Nephron (organoid): ENCODE data around the gene TMEM208.

Source experiments
- H3K27ac Mint-ChIP-seq, 3 experiments: 2 replicates each; pipeline ENCODE4 v1.8.0; 2020; ENCODE audit warnings: mixed read lengths in 3 of 3, mild to moderate bottlenecking in 2 of 3, moderate library complexity in 1 of 3
- H3K27me3 Mint-ChIP-seq: 2 replicates; pipeline ENCODE4 v1.8.0; 2021; ENCODE audit warnings: low read depth, mild to moderate bottlenecking, moderate library complexity, mixed read lengths
- H3K36me3 Mint-ChIP-seq: 2 replicates; pipeline ENCODE4 v1.8.0; 2020; ENCODE audit warnings: low read depth, mixed read lengths
- H3K4me1 Mint-ChIP-seq: 2 replicates; pipeline ENCODE4 v1.8.0; 2020; ENCODE audit warnings: mixed read lengths
- H3K4me3 Mint-ChIP-seq, 3 experiments: 2 replicates each; pipeline ENCODE4 v1.8.0; 2020; ENCODE audit warnings: mild to moderate bottlenecking in 3 of 3, mixed read lengths in 3 of 3, moderate library complexity in 2 of 3
- H3K9me3 Mint-ChIP-seq: 2 replicates; pipeline ENCODE4 v1.8.0; 2020; ENCODE audit warnings: mixed read lengths
- TF ChIP-seq, protein P1 (sequence below), 3 experiments: fragments of 200-600 bp; sonication (generic); IDR thresholded peaks; one replicate each; pipeline ENCODE4 v1.5.0; 2021; ENCODE audit warnings: antibody characterized with exemption in 3 of 3; ENCODE audit not compliant: unreplicated experiment in 3 of 3

The TMEM208 gene

DNA sequence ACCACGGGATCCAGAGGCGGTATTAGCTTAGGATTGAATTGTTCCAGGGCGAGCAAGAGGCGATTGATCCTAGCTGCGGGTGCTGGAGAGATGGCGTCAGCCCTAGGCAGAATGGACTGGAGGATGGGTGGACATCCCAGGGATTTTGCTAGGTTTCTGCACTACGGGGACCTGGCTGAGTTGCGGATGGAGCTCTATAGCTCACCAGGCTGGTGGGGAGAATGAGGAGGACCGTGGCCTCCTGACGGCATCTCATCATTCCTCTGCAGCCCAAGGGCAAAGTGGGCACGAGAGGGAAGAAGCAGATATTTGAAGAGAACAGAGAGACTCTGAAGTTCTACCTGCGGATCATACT, 614 bp downstream of the TMEM208 start:
- peak overlapping the region; percentile 99 to 100 (median 99) for H3K4me3 Mint-ChIP-seq
- peaks cover 13% of the 10 kb centered on the region for H3K36me3 Mint-ChIP-seq
- TF ChIP-seq, protein P1, sequence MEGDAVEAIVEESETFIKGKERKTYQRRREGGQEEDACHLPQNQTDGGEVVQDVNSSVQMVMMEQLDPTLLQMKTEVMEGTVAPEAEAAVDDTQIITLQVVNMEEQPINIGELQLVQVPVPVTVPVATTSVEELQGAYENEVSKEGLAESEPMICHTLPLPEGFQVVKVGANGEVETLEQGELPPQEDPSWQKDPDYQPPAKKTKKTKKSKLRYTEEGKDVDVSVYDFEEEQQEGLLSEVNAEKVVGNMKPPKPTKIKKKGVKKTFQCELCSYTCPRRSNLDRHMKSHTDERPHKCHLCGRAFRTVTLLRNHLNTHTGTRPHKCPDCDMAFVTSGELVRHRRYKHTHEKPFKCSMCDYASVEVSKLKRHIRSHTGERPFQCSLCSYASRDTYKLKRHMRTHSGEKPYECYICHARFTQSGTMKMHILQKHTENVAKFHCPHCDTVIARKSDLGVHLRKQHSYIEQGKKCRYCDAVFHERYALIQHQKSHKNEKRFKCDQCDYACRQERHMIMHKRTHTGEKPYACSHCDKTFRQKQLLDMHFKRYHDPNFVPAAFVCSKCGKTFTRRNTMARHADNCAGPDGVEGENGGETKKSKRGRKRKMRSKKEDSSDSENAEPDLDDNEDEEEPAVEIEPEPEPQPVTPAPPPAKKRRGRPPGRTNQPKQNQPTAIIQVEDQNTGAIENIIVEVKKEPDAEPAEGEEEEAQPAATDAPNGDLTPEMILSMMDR (IDR thresholded peaks at IDR 0.05; ENCODE audit: unreplicated experiment in 3 of 3), result no peak
- no peaks in the 10 kb centered on the region for H3K9me3 Mint-ChIP-seq
- no peak overlapping the region for H3K27ac Mint-ChIP-seq
- no peaks in the 10 kb centered on the region for H3K27me3 Mint-ChIP-seq
- H3K4me1 Mint-ChIP-seq, result peaks cover 25% of the 10 kb centered on the region

DNA sequence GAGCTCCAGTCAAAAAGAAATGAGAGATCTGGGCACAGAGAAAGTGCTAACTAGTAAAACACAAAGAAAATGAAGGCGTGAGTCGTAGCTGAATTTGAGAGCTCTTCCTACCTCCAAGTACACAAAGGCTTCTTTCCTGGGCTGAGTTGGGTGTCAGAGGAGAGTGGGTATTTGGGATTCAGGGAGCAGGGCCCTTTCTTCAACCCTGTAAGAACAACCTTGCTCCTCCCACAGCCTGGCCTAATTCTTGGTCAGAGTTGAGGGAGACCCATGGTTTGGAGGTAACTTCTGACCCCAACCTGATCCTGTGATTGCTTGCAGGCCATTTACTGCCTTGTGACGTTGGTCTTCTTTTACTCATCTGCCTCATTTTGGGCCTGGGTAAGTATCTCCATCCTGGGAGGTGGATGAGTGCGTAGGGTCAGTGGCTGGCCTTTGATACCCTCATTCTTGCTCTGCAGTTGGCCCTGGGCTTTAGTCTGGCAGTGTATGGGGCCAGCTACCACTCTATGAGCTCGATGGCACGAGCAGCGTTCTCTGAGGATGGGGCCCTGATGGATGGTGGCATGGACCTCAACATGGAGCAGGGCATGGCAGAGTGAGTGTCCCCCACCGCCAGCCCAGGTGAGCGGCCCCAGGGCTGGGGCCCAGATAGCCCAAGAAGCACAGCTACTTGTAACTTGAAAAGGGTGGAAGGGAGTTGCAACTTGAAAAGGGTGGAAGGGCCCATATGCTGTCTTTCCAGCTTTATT, 1.3 kb downstream of the TMEM208 start:
- H3K36me3 Mint-ChIP-seq, result peaks cover 14% of the 10 kb centered on the region
- no peaks in the 10 kb centered on the region for H3K9me3 Mint-ChIP-seq
- TF ChIP-seq, protein P1 (IDR thresholded peaks at IDR 0.05; ENCODE audit: unreplicated experiment in 3 of 3), result no peak
- no peak overlapping the region for H3K27ac Mint-ChIP-seq
- peaks cover 25% of the 10 kb centered on the region for H3K4me1 Mint-ChIP-seq
- H3K4me3 Mint-ChIP-seq, result peak overlapping the region; percentile 99 to 100 (median 99)
- H3K27me3 Mint-ChIP-seq, result no peaks in the 10 kb centered on the region

DNA sequence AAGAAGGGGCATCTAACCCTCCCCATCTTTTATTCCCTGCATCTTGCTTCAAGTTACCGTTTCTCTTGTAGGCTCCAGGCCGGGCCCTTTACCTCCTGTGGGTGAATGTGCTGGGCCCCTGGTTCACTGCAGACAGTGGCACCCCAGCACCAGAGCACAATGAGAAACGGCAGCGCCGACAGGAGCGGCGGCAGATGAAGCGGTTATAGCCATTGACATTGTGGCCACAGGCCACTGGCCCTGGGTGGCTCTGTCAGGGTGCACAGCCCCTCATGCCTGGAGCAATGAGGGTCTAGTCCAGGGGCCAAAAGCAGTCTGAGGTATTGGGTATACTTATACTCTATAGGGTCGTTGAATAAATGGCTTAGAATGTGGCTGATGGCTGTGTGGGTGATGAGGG, 2.0 kb downstream of the TMEM208 start:
- H3K27me3 Mint-ChIP-seq, result no peaks in the 10 kb centered on the region
- TF ChIP-seq, protein P1 (IDR thresholded peaks at IDR 0.05; ENCODE audit: unreplicated experiment in 3 of 3), result no peak
- H3K36me3 Mint-ChIP-seq, result peaks cover 18% of the 10 kb centered on the region
- peaks cover 25% of the 10 kb centered on the region for H3K4me1 Mint-ChIP-seq
- H3K4me3 Mint-ChIP-seq, result peak overlapping the region; percentile 99 to 100 (median 99)
- H3K27ac Mint-ChIP-seq, result no peak overlapping the region
- H3K9me3 Mint-ChIP-seq, result no peaks in the 10 kb centered on the region

DNA sequence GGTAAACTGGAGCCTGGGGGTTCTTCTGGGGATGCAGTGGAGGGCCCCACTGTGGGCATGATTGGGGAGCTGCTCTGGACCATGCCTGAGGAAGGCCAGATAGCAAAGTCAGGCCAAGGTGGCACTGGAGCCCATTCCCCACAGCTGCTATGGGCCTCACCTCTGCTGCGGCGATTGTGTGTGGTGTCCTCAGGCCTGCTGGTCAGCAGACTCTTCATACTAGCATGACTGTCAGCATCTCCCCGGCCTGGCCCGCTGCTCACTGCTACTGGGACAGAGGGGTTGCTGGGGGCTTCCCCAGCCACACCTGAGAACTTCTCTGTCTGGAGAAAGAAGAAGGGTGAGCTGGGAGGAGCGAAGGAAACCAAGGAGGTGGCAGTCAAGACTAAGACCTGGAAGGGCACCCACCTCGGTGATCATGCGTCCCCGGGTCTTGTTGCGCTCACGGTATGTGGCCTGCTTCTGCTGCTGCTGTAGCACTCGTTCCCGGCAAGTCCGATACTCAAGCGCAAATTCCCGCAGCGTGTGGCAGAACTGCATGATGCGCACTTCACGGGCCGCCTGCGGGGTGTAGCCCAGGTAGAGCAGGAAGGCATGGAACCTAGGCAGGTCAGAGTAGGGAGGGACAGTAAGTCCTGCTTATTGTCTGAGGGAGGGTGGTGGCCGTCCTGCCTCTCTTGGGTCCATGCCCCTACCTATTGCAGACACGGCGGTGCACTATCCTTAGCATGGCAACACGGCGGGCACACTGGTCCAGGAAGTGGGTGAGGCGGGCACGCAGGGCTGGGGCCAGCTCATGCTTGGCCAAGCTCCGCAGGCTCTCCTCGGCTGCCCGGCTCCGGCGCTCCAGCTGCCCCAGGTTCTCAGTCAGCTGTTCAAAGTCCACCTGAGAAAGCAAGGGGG, 3.2 kb downstream of the TMEM208 start:
- Mint-ChIP-seq H3K9me3 (no peaks in the 10 kb centered on the region), H3K36me3 (peaks cover 18% of the 10 kb centered on the region)

DNA sequence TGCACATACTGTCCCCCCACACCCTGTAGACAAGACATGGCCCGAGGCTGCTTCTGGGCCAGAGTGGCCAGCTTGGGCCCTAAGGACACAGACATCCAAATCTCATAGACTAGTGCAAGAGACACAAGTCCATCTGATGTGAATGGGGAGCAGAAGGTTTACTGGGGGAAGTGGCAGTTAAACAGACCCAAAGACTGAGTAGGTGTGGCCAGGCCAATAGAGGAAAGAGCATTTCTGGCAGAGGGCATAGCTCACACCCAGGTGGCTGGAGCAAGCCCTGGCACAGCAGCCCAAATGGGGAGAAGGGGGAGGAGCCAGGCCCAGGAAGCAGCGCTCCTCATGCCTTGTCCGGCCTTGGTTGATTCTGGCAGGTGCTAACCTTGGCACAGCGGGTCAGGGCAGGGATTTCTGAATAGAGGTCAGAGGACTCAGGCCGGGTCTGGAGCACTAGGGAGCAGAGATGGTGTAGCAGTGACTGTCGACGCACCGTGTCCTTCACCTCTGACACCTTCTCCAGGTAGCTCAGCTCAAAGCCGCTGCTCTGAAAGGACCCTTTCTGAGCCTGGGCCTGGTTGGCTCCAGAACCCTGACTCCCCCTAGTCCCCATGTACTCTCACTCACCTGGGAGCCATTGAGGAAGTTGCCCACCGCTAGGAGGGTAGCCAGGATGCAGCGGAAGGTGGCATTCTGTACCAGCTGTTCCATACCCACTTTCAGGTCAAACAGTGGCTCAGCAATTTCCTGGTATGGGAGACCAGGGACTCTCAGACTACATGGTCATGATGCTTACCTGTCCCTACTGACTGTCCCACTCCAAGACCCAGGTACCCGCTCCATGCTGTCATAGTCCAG, 4.1 kb downstream of the TMEM208 start:
- Mint-ChIP-seq H3K4me3 (no peak overlapping the region), H3K36me3 (peaks cover 20% of the 10 kb centered on the region), H3K9me3 (no peaks in the 10 kb centered on the region), H3K27me3 (no peaks in the 10 kb centered on the region), H3K27ac (no peak overlapping the region), H3K4me1 (peaks cover 18% of the 10 kb centered on the region)
- TF ChIP-seq, protein P1 (IDR thresholded peaks at IDR 0.05; ENCODE audit: unreplicated experiment in 3 of 3), result no peak

More for the DNA sequence above, 3.2 kb downstream of the TMEM208 start:
- peak overlapping the region; percentile 99 to 100 (median 99) for H3K4me3 Mint-ChIP-seq
- H3K4me1 Mint-ChIP-seq, result peaks cover 25% of the 10 kb centered on the region
- no peaks in the 10 kb centered on the region for H3K27me3 Mint-ChIP-seq
- no peak overlapping the region for H3K27ac Mint-ChIP-seq
- TF ChIP-seq, protein P1 (IDR thresholded peaks at IDR 0.05; ENCODE audit: unreplicated experiment in 3 of 3), result no peak
